ENCODE results near the gene RIT2.

RIT2 gene

GRCh38 chr18:42892181-42892580 lies 223.3 kb downstream of the RIT2 start:
- Histone ChIP-seq H3K9ac (ENCODE audit: low read length) (no peak overlapping the region), H3K9me3 (ENCODE audit: control insufficient read depth, insufficient read depth, low read depth, low read length) (no peaks in the 10 kb centered on the region), H3K27me3 (ENCODE audit: control insufficient read depth, insufficient read depth, low read length) (no peaks in the 10 kb centered on the region), H3K4me3 (ENCODE audit: low read depth, low read length) (no peak overlapping the region), H3K36me3 (ENCODE audit: control insufficient read depth, insufficient read depth, low read length) (no peaks in the 10 kb centered on the region), H3K4me1 (ENCODE audit: control insufficient read depth, insufficient read depth, low read length) (peaks cover 6% of the 10 kb centered on the region; the same call in 1 of the 2 replicates), H3K27ac (ENCODE audit: low read depth, low read length) (no peak overlapping the region)

GRCh38 chr18:42891705-42892104 lies 223.8 kb downstream of the RIT2 start:
- no peak overlapping the region for H3K27ac ChIP-seq (ENCODE audit: low read depth, low read length)
- no peaks in the 10 kb centered on the region for H3K27me3 ChIP-seq (ENCODE audit: control insufficient read depth, insufficient read depth, low read length)
- H3K9me3 ChIP-seq (ENCODE audit: control insufficient read depth, insufficient read depth, low read depth, low read length), result no peaks in the 10 kb centered on the region
- H3K9ac ChIP-seq (ENCODE audit: low read length), result no peak overlapping the region
- peaks cover 7% of the 10 kb centered on the region; the same call in 1 of the 2 replicates for H3K4me1 ChIP-seq (ENCODE audit: control insufficient read depth, insufficient read depth, low read length)
- H3K36me3 ChIP-seq (ENCODE audit: control insufficient read depth, insufficient read depth, low read length), result no peaks in the 10 kb centered on the region
- no peak overlapping the region for H3K4me3 ChIP-seq (ENCODE audit: low read depth, low read length)

- no peaks in the 10 kb centered on the region for H3K36me3 ChIP-seq (ENCODE audit: control insufficient read depth, insufficient read depth, low read length)
- H3K4me1 ChIP-seq (ENCODE audit: control insufficient read depth, insufficient read depth, low read length), result peaks cover 7% of the 10 kb centered on the region; the same call in 1 of the 2 replicates
- H3K9ac ChIP-seq (ENCODE audit: low read length), result no peak overlapping the region
- H3K27me3 ChIP-seq (ENCODE audit: control insufficient read depth, insufficient read depth, low read length), result no peaks in the 10 kb centered on the region
- no peak overlapping the region for H3K27ac ChIP-seq (ENCODE audit: low read depth, low read length)
- no peak overlapping the region for H3K4me3 ChIP-seq (ENCODE audit: low read depth, low read length)
- H3K9me3 ChIP-seq (ENCODE audit: control insufficient read depth, insufficient read depth, low read depth, low read length), result no peaks in the 10 kb centered on the region
These were observed 232.3 kb downstream of the RIT2 start for GRCh38 chr18:42883169-42883568.

GRCh38 chr18:42882122-42882521 lies 233.4 kb downstream of the RIT2 start:
- Histone ChIP-seq H3K4me1 (ENCODE audit: control insufficient read depth, insufficient read depth, low read length) (peaks cover under 1% of the 10 kb centered on the region; the same call in 1 of the 2 replicates), H3K27me3 (ENCODE audit: control insufficient read depth, insufficient read depth, low read length) (no peaks in the 10 kb centered on the region), H3K9ac (ENCODE audit: low read length) (no peak overlapping the region), H3K27ac (ENCODE audit: low read depth, low read length) (no peak overlapping the region), H3K4me3 (ENCODE audit: low read depth, low read length) (no peak overlapping the region), H3K36me3 (ENCODE audit: control insufficient read depth, insufficient read depth, low read length) (no peaks in the 10 kb centered on the region), H3K9me3 (ENCODE audit: control insufficient read depth, insufficient read depth, low read depth, low read length) (no peaks in the 10 kb centered on the region)

- H3K4me1 ChIP-seq (ENCODE audit: control insufficient read depth, insufficient read depth, low read length), result no peaks in the 10 kb centered on the region
These were observed 242.6 kb downstream of the RIT2 start for GRCh38 chr18:42872838-42873237.

GRCh38 chr18:42864876-42865275 lies 250.6 kb downstream of the RIT2 start:
- Histone ChIP-seq H3K27me3 (ENCODE audit: control insufficient read depth, insufficient read depth, low read length) (no peaks in the 10 kb centered on the region), H3K9me3 (ENCODE audit: control insufficient read depth, insufficient read depth, low read depth, low read length) (no peaks in the 10 kb centered on the region), H3K4me1 (ENCODE audit: control insufficient read depth, insufficient read depth, low read length) (no peaks in the 10 kb centered on the region), H3K9ac (ENCODE audit: low read length) (no peak overlapping the region), H3K36me3 (ENCODE audit: control insufficient read depth, insufficient read depth, low read length) (no peaks in the 10 kb centered on the region), H3K27ac (ENCODE audit: low read depth, low read length) (no peak overlapping the region), H3K4me3 (ENCODE audit: low read depth, low read length) (no peak overlapping the region)

More at GRCh38 chr18:42872838-42873237, 242.6 kb downstream of the RIT2 start:
- Histone ChIP-seq H3K9ac (ENCODE audit: low read length) (no peak overlapping the region), H3K36me3 (ENCODE audit: control insufficient read depth, insufficient read depth, low read length) (no peaks in the 10 kb centered on the region), H3K9me3 (ENCODE audit: control insufficient read depth, insufficient read depth, low read depth, low read length) (no peaks in the 10 kb centered on the region; the same call in 1 of the 2 replicates), H3K27me3 (ENCODE audit: control insufficient read depth, insufficient read depth, low read length) (no peaks in the 10 kb centered on the region), H3K27ac (ENCODE audit: low read depth, low read length) (no peak overlapping the region), H3K4me3 (ENCODE audit: low read depth, low read length) (no peak overlapping the region)

- Histone ChIP-seq H3K9ac (ENCODE audit: low read length) (no peak overlapping the region), H3K27me3 (ENCODE audit: control insufficient read depth, insufficient read depth, low read length) (no peaks in the 10 kb centered on the region), H3K4me3 (ENCODE audit: low read depth, low read length) (no peak overlapping the region), H3K36me3 (ENCODE audit: control insufficient read depth, insufficient read depth, low read length) (no peaks in the 10 kb centered on the region), H3K4me1 (ENCODE audit: control insufficient read depth, insufficient read depth, low read length) (no peaks in the 10 kb centered on the region), H3K9me3 (ENCODE audit: control insufficient read depth, insufficient read depth, low read depth, low read length) (no peaks in the 10 kb centered on the region), H3K27ac (ENCODE audit: low read depth, low read length) (no peak overlapping the region)
These were observed 254.2 kb downstream of the RIT2 start for GRCh38 chr18:42861271-42861670.

- no peak overlapping the region for H3K27ac ChIP-seq (ENCODE audit: low read depth, low read length)
- no peaks in the 10 kb centered on the region for H3K9me3 ChIP-seq (ENCODE audit: control insufficient read depth, insufficient read depth, low read depth, low read length)
- no peaks in the 10 kb centered on the region for H3K27me3 ChIP-seq (ENCODE audit: control insufficient read depth, insufficient read depth, low read length)
These were observed 254.9 kb downstream of the RIT2 start for GRCh38 chr18:42860548-42860947.

GRCh38 chr18:42860011-42860410 lies 255.5 kb downstream of the RIT2 start:
- no peaks in the 10 kb centered on the region for H3K36me3 ChIP-seq (ENCODE audit: control insufficient read depth, insufficient read depth, low read length)
- no peaks in the 10 kb centered on the region for H3K27me3 ChIP-seq (ENCODE audit: control insufficient read depth, insufficient read depth, low read length)
- no peak overlapping the region for H3K9ac ChIP-seq (ENCODE audit: low read length)
- no peaks in the 10 kb centered on the region for H3K4me1 ChIP-seq (ENCODE audit: control insufficient read depth, insufficient read depth, low read length)
- H3K27ac ChIP-seq (ENCODE audit: low read depth, low read length), result no peak overlapping the region
- no peak overlapping the region for H3K4me3 ChIP-seq (ENCODE audit: low read depth, low read length)
- H3K9me3 ChIP-seq (ENCODE audit: control insufficient read depth, insufficient read depth, low read depth, low read length), result no peaks in the 10 kb centered on the region

More at GRCh38 chr18:42860548-42860947, 254.9 kb downstream of the RIT2 start:
- Histone ChIP-seq H3K4me1 (ENCODE audit: control insufficient read depth, insufficient read depth, low read length) (no peaks in the 10 kb centered on the region), H3K9ac (ENCODE audit: low read length) (no peak overlapping the region), H3K36me3 (ENCODE audit: control insufficient read depth, insufficient read depth, low read length) (no peaks in the 10 kb centered on the region), H3K4me3 (ENCODE audit: low read depth, low read length) (no peak overlapping the region)

- Histone ChIP-seq H3K36me3 (ENCODE audit: control insufficient read depth, insufficient read depth, low read length) (no peaks in the 10 kb centered on the region), H3K4me1 (ENCODE audit: control insufficient read depth, insufficient read depth, low read length) (peaks cover 8% of the 10 kb centered on the region; the same call in 1 of the 2 replicates), H3K27ac (ENCODE audit: low read depth, low read length) (no peak overlapping the region), H3K9me3 (ENCODE audit: control insufficient read depth, insufficient read depth, low read depth, low read length) (no peaks in the 10 kb centered on the region), H3K9ac (ENCODE audit: low read length) (no peak overlapping the region), H3K4me3 (ENCODE audit: low read depth, low read length) (no peak overlapping the region), H3K27me3 (ENCODE audit: control insufficient read depth, insufficient read depth, low read length) (no peaks in the 10 kb centered on the region)
These were observed 260.9 kb downstream of the RIT2 start for GRCh38 chr18:42854558-42854957.

- Histone ChIP-seq H3K27me3 (ENCODE audit: control insufficient read depth, insufficient read depth, low read length) (no peaks in the 10 kb centered on the region), H3K9me3 (ENCODE audit: control insufficient read depth, insufficient read depth, low read depth, low read length) (no peaks in the 10 kb centered on the region), H3K36me3 (ENCODE audit: control insufficient read depth, insufficient read depth, low read length) (no peaks in the 10 kb centered on the region), H3K27ac (ENCODE audit: low read depth, low read length) (no peak overlapping the region), H3K9ac (ENCODE audit: low read length) (no peak overlapping the region), H3K4me3 (ENCODE audit: low read depth, low read length) (no peak overlapping the region), H3K4me1 (ENCODE audit: control insufficient read depth, insufficient read depth, low read length) (peaks cover 8% of the 10 kb centered on the region; the same call in 1 of the 2 replicates)
These were observed 265.1 kb downstream of the RIT2 start for GRCh38 chr18:42850174-42851083.

All from HUES6 (cell line).